DMS 273 treated with DMSO at 0.1 percent for 48 hours (cell line): ENCODE results near the gene GLRX3.
"Not testable (repeated sequence)": the region's sequence is repeated elsewhere in the genome, so short reads cannot be mapped to it uniquely, and the experiment has no call there.

Experiments
- DNase-seq: peaks from one replicate; lab custom pipeline; 2025; lab: John Stamatoyannopoulos, UW

GLRX3 gene

GRCh38 chr10:130136226-130137089 is at the start of gene GLRX3:
Gene GLRX3 (plus strand): TSS chr10:130136391. CDS start chr10:130136421, 30 bp downstream.
- DNase-seq = peak; percentile 14

- DNase-seq = not testable (repeated sequence)
Observed at GRCh38 chr10:130090565-130090964, 45.6 kb upstream of the GLRX3 start.

- DNase-seq = no peak
Observed at GRCh38 chr10:130099344-130099743, 36.8 kb upstream of the GLRX3 start.

- no peak for DNase-seq
Observed at GRCh38 chr10:130105724-130106123, 30.5 kb upstream of the GLRX3 start.

- not testable (repeated sequence) for DNase-seq
Observed at GRCh38 chr10:130108146-130108545, 28.0 kb upstream of the GLRX3 start.

- DNase-seq = no peak
Observed at GRCh38 chr10:130108934-130109604, 27.1 kb upstream of the GLRX3 start.

- DNase-seq = peak; percentile 30
Observed at GRCh38 chr10:130109796-130110245, 26.4 kb upstream of the GLRX3 start.

GRCh38 chr10:130110246-130111112 is 25.7 kb upstream of the GLRX3 start, which contains the start of gene C10orf143:
Gene C10orf143 (minus strand): TSS chr10:130110830. CDS start chr10:130110772, 58 bp downstream.
- DNase-seq = peak; percentile 91

GRCh38 chr10:130111113-130111851 is 24.9 kb upstream of the GLRX3 start:
- DNase-seq = peak; percentile 94

GRCh38 chr10:130111852-130112180 is 24.4 kb upstream of the GLRX3 start:
- no peak for DNase-seq

- no peak for DNase-seq
Observed at GRCh38 chr10:130112821-130113220, 23.4 kb upstream of the GLRX3 start.

- DNase-seq = not testable (repeated sequence)
Observed at GRCh38 chr10:130116942-130117341, 19.2 kb upstream of the GLRX3 start.

GRCh38 chr10:130117535-130117934 is 18.7 kb upstream of the GLRX3 start:
- not testable (repeated sequence) for DNase-seq

GRCh38 chr10:130121486-130122079 is 14.6 kb upstream of the GLRX3 start:
- no peak for DNase-seq

- peak; percentile 8 for DNase-seq
Observed at GRCh38 chr10:130127364-130128061, 8.7 kb upstream of the GLRX3 start.

- no peak for DNase-seq
Observed at GRCh38 chr10:130128062-130128781, 8.0 kb upstream of the GLRX3 start.

- no peak for DNase-seq
Observed at GRCh38 chr10:130128922-130129321, 7.3 kb upstream of the GLRX3 start.

- no peak for DNase-seq
Observed at GRCh38 chr10:130135676-130136225, 440 bp upstream of the GLRX3 start.

- DNase-seq = peak; percentile 4
Observed at GRCh38 chr10:130137090-130137448, 878 bp downstream of the GLRX3 start.
